Mesothelial cell of epicardium (in vitro differentiated cells): ENCODE results near the gene RNF26. TPM values are rescaled to one million over a fixed set of nuclear protein-coding genes. Genes with fewer than 3 reads are reported as not detected.

Experiments used
- DNase-seq, 2 experiments: peaks; one replicate each; pipeline ENCODE4 v3.0.0; 2021; ENCODE audit warnings: low spot score in 2 of 2; ENCODE audit not compliant: unreplicated experiment in 2 of 2
- H3K27ac Mint-ChIP-seq: 2 replicates; pipeline ENCODE4 v1.8.0; 2021; ENCODE audit warnings: mixed read lengths
- H3K27me3 Mint-ChIP-seq: 2 replicates; pipeline ENCODE4 v1.8.0; 2021; ENCODE audit warnings: low read depth, mixed read lengths
- H3K36me3 Mint-ChIP-seq: 2 replicates; pipeline ENCODE4 v1.8.0; 2021; ENCODE audit warnings: mixed read lengths
- H3K4me1 Mint-ChIP-seq: 2 replicates; pipeline ENCODE4 v1.8.0; 2021; ENCODE audit warnings: mixed read lengths
- H3K4me3 Mint-ChIP-seq: 2 replicates; pipeline ENCODE4 v1.8.0; 2021; ENCODE audit warnings: mild to moderate bottlenecking, moderate library complexity, mixed read lengths
- H3K9me3 Mint-ChIP-seq: 2 replicates; pipeline ENCODE4 v1.8.0; 2021; ENCODE audit warnings: mixed read lengths
- CTCF ChIP-seq: fragments of 200-600 bp; sonication (generic); IDR thresholded peaks from one replicate; pipeline ENCODE4 v1.5.0; 2021; ENCODE audit warnings: antibody characterized with exemption; ENCODE audit not compliant: unreplicated experiment
- total RNA-seq: library from RNA; stranded (reverse); gene quantifications from 3 replicates; pipeline ENCODE4 v1.2.1, GENCODE V29; 2021

RNF26 gene
- total RNA-seq, 1 donor from 2014 or later, result 36.2 TPM

GRCh38 chr11:119309411-119309810 lies 24.9 kb upstream of the RNF26 start:
- Mint-ChIP-seq H3K27me3 (no peaks in the 10 kb centered on the region), H3K4me3 (no peak overlapping the region), H3K4me1 (no peaks in the 10 kb centered on the region), H3K27ac (no peak overlapping the region), H3K9me3 (no peaks in the 10 kb centered on the region), H3K36me3 (peaks cover 9% of the 10 kb centered on the region)
- no peak for DNase-seq
- TF ChIP-seq CTCF, result no peak

GRCh38 chr11:119309953-119310681 lies 24.2 kb upstream of the RNF26 start:
- H3K4me1 Mint-ChIP-seq, result no peaks in the 10 kb centered on the region
- peaks cover 8% of the 10 kb centered on the region for H3K36me3 Mint-ChIP-seq
- no peaks in the 10 kb centered on the region for H3K9me3 Mint-ChIP-seq
- no peaks in the 10 kb centered on the region for H3K27me3 Mint-ChIP-seq
- TF ChIP-seq CTCF, result no peak
- no peak for DNase-seq
- no peak overlapping the region for H3K4me3 Mint-ChIP-seq
- H3K27ac Mint-ChIP-seq, result no peak overlapping the region

- no peak overlapping the region for H3K27ac Mint-ChIP-seq
- H3K4me3 Mint-ChIP-seq, result no peak overlapping the region
- H3K4me1 Mint-ChIP-seq, result peaks cover 5% of the 10 kb centered on the region
- no peaks in the 10 kb centered on the region for H3K9me3 Mint-ChIP-seq
- no peak for TF ChIP-seq CTCF
- DNase-seq, result no peak
- peaks cover 5% of the 10 kb centered on the region for H3K36me3 Mint-ChIP-seq
- H3K27me3 Mint-ChIP-seq, result no peaks in the 10 kb centered on the region
These were observed 23.7 kb upstream of the RNF26 start for GRCh38 chr11:119310682-119311052.

GRCh38 chr11:119314726-119315125 lies 19.6 kb upstream of the RNF26 start:
- Mint-ChIP-seq H3K4me3 (peak overlapping the region; percentile 69), H3K9me3 (no peaks in the 10 kb centered on the region), H3K4me1 (peaks cover 26% of the 10 kb centered on the region), H3K36me3 (peaks cover 2% of the 10 kb centered on the region), H3K27ac (no peak overlapping the region), H3K27me3 (no peaks in the 10 kb centered on the region)
- TF ChIP-seq CTCF, result no peak
- no peak for DNase-seq

- Mint-ChIP-seq H3K9me3 (no peaks in the 10 kb centered on the region), H3K27ac (peak overlapping the region; percentile 16), H3K27me3 (no peaks in the 10 kb centered on the region), H3K4me3 (peak overlapping the region; percentile 69), H3K4me1 (peaks cover 30% of the 10 kb centered on the region), H3K36me3 (no peaks in the 10 kb centered on the region)
- no peak for TF ChIP-seq CTCF
- no peak for DNase-seq
These were observed 19.0 kb upstream of the RNF26 start for GRCh38 chr11:119315131-119316015.
